Glomerular visceral epithelial cell (primary cell): ENCODE results near the gene FOXA2.

ENCODE experiments used
- DNase-seq: peaks from one replicate; pipeline ENCODE4 v3.0.0-alpha.2; 2016; ENCODE audit errors: extremely low spot score

FOXA2 gene

GRCh38 chr20:22583773-22584521 is 425 bp downstream of the FOXA2 start:
- no peak for DNase-seq

- DNase-seq, result no peak
These were observed 1.2 kb downstream of the FOXA2 start for GRCh38 chr20:22582964-22583772.

DNA sequence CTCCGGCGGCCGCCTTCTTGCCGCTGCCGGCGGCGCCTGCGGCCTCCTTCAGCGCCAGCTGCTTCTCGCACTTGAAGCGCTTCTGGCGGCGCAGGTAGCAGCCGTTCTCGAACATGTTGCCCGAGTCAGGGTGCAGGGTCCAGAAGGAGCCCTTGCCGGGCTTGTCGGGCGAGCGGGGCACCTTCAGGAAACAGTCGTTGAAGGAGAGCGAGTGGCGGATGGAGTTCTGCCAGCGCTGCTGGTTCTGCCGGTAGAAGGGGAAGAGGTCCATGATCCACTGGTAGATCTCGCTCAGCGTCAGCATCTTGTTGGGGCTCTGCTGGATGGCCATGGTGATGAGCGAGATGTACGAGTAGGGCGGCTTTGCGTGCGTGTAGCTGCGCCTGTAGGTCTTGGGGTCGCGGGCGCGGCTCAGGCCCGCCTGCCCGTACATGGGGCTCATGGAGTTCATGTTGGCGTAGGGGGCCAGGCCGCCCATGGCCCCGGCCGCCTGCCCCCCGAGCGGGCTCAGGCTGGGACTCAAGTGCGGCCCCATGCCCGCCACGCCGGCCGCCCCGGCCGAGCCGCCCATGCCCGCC is 1.9 kb downstream of the FOXA2 start:
- no peak for DNase-seq

DNA sequence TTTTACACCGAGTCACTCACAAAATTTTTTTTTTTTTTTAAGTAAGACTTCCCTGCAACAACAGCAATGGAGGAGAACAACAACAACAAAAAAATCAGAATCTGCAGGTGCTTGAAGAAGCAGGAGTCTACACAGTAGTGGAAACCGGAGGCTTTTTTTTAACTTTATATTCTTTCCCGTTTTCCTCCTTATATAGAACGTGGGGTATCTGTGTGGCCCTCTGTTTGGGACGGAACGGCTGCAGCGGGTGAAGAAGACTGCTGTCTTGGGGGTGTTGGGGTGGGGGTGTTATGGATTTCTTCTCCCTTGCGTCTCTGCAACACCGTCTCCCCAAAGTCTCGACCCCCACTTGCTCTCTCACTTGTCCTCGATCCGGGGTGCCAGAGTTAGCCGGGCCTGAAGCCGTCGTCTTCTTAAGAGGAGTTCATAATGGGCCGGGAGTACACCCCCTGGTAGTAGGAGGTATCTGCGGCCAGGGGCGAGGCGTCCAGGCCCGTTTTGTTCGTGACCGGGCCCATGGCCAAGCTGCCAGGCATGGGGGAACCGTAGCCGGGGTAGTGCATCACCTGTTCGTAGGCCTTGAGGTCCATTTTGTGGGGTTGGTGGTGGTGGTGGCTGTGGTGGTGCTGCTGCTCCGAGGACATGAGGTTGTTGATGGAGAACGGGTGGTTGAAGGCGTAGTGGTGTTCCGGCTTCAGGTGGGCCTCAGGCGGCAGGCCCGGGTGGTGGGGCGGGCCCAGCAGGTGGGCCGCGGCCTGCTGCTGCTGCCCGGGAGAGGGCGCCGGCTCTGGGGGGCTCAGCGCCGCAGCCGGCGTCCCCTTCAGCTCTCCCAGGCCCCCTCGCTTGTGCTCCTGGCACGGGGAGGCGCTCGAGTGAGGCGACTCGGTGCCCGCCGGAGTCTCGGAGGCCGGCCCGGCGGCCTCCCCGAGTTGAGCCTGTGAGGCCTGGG is 2.7 kb downstream of the FOXA2 start:
- no peak for DNase-seq

DNA sequence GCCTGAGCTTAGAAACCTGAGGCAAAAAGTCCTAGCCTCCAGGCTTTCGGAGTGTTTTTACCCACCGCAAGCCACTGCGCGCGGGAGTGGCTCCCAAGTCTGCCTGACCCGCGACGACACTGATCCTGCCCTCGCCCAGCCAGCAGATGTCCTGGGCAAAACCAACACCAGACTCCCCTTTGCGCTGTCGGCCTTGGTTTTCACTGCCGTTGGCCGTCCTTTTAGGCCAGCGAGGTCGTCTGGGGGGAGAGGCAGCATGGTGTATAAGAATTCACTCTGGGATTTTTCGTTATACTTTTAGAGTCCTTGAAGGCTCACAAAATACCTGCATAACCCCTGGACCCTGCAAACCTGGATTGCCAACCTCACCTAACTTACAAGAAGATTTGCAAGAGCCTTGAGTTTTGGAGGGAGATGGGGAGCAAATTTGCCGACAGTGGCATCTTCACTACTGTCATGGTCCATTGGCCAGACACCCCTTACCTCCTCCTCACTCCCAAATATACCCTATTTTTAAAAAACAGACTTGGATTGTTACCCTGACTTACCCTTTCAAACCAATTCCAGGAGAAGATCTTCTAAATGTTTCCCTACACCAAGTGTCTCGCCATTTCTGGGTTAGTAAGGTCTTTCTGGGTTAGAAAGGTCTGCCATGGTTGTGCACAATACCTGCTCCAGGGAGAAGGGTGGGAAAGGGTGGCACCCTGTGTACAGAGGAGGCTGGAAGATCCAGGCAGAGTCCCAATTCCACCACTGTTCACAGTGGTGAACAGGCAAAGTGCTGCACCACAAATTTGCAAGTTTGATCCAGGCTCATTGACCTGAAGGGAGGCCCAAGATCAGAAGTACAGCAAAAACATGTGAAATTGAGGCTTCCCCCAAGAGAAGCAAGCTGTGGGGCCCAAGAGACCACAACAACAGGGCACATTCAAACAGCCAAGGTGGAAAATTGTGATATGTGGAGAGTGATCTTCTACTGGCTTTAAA is 4.4 kb downstream of the FOXA2 start:
- DNase-seq, result no peak

- no peak for DNase-seq
These were observed 5.3 kb downstream of the FOXA2 start for GRCh38 chr20:22579119-22579427.

GRCh38 chr20:22578221-22579118 is 5.9 kb downstream of the FOXA2 start:
- DNase-seq, result no peak

DNA sequence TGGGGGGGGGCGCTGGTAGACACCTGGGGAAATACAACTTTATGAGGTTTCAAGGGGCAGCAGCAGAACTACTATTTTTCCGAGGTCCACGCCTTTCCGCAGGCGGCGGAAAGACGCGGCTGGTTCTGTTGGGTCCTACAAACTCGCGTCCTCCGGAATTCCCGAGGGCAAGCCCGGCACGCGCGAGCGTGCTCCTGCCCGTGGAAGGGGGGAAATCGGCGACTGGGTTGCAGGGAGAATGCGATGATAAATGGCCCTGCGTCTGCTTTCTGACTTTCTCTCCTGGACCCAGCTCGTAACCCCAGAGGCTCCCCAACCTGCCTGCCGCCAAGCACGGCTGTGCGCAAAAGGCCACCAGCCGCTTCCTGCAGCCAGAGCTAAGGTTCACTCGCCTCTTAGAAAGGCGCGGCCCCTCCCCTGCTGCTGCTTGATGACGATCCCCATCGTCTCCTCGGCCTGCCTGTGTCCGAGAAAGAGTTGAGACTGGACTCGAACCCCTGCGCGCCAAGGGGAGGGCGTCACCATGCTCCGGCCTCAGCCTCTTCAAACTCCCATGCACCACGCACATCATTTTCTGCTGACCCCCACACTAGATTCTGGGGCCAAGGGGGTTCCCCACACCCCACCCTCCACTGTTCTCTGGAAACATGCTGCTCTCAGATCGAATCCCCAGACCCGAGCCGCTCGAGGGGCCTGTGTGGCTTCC is 6.7 kb downstream of the FOXA2 start:
- DNase-seq, result no peak

DNA sequence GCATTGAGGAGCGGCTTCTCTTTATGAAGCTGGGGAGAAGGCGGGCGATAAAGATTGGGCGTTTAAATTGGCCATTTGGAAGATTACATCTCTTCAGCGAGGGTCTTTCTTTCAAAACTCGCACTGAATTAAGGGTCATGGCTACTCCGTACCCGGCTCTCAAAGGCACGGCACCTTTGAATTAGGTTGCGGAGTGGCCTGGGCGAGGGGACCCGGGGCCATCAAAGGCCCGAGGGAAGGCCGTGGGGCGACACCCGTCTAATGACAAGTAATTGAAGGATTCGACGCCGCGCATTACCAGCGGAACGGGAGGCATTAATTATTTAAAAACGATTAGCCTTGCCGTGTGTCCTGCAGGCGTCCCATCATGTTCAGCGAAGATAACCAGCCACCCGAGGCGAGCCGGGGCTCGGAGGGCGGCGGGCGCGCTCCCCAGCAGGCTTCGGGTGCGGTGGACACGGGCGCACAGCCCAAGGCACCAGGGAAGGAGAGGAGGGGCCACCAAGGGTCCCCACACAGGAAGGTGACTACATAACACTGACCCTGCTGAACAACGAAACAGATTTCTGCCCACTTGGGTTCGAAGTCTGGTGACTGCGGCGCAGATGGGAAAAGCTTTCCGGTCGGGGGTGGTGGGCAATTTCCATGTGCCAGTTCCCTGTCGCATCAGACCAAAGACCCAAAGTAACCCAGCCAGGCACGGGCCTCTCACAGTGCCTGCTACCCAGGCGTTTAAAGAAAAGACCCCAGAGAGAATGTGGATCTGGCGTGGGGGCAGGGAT is 7.4 kb downstream of the FOXA2 start:
- DNase-seq, result no peak

GRCh38 chr20:22576273-22576672 is 8.1 kb downstream of the FOXA2 start:
- DNase-seq, result no peak

- DNase-seq, result no peak
These were observed 8.6 kb downstream of the FOXA2 start for GRCh38 chr20:22575737-22576136.

GRCh38 chr20:22575087-22575721 is 9.2 kb downstream of the FOXA2 start:
- DNase-seq, result no peak

DNA sequence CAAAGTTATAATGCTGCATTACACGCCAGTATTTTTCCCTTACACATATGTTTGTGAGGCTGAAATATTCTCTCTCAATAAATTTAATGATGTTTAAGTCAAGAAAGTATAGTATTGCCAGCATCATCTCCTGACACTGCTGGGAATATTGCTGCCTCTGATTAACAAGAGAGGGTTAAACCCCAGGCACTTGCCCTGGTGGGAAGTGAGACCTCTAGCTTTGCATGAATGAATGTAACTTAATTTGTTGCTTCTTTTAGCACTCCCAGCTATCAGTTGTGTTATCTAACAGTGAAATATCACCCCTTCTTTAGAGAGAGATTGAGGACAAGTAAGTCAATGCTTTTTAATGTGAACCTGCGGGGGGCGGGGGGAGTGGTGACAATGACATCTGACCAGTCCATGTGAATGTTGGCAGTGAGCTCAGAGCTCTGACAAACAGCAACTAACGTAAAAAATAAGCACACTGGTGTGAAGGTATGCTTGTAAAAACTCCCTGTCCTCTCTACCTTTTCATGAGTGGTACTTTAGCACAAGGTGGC is 9.8 kb downstream of the FOXA2 start:
- no peak for DNase-seq

DNA sequence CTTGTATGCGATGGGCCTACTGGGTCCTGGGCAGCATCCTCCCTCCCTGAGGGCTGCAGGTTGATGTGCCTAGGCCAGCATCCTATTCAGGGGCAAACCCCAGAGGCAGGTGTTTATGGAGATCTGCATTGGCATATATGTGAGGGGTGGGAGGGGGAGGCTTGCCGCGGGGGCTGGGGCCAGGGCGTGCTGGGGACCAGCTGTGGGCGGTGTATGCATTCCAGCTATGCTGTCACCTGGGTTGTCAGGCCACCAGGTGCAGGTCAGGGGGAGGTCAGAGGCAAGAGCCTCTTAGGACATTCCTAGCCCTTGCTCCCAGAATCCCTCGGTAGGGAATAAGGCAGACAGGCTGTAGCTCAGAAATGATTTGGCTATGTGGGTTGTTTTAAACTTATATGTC is 11.9 kb downstream of the FOXA2 start:
- DNase-seq, result no peak

GRCh38 chr20:22572023-22572422 is 12.3 kb downstream of the FOXA2 start:
- no peak for DNase-seq

DNA sequence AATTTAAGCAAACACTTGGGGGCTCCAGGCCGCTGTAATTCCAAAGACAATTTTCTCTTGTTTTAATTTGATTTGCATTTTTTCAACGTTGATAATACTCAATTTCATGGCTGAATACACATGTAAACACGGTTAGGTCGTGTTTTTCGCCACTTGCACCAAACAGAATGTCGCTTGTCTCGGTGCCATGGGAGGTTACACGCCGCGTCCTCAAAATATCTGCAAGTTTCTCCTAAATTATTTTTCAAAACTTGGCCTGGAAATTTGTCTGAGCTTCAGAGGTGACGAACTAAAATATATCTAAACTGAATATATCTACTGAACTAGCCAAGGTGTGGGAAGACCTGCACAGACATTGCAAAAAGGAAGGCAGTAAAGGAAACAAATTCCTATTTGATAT is 15.0 kb downstream of the FOXA2 start:
- no peak for DNase-seq

DNA sequence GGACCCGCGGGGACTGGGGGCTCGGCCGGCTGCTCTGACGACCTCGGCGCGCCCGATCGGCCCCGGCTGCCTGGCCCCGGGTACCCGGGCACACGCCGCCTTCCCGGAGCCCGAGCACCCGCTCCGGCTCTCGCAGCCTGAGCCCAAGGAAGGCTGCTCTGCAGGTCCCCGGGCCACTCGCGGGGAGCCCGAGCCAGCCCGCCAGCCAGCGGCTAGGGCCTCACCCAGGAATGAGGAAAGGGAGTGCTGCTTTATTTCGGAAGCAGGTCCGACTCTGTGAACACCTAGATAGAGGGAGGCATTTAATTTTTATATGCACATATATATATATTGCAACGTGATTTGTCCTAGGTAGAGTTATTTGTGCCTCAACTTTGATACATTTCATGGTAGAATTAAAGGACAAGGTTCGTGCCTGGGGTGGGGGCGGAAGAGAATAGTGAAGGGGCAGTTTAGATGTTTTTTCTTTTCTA is 15.5 kb downstream of the FOXA2 start:
- no peak for DNase-seq
